DMS 273 (cell line): ENCODE measurements around the gene NELL1.
"Not testable (repeated sequence)": the region's sequence is repeated elsewhere in the genome, so short reads cannot be mapped to it uniquely, and the experiment has no call there.

ENCODE experiments used
- DNase-seq: peaks from one replicate; lab custom pipeline; 2025; ENCODE audit not compliant: unreplicated experiment; lab: John Stamatoyannopoulos, UW

NELL1 gene

GRCh38 chr11:20762116-20762844, 92.9 kb downstream of the NELL1 start:
- DNase-seq: no peak

DNA sequence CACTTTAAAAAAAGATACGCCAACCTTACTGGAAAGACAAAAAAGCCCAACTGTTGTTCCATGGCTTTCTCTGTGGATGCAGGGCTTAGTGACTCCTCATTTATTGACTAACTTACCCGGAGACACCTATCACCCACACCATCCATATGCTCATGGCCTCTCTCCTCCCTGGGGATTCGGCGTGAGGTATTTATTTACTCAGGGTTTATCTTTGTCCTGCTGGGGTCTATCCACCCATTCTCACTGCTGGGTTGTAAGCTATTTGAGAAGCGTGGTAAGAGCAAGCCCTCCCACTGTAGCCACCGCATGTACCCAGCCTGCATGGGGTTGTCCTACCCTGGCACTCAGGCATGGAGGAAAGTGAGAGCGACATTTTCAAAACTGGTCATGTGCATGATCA, 93.6 kb downstream of the NELL1 start:
- DNase-seq: no peak

- no peak for DNase-seq
These were observed 101.1 kb downstream of the NELL1 start for GRCh38 chr11:20770414-20770946.

GRCh38 chr11:20771026-20771425, 101.6 kb downstream of the NELL1 start:
- no peak for DNase-seq

GRCh38 chr11:20771681-20772080, 102.3 kb downstream of the NELL1 start:
- DNase-seq: no peak

DNA sequence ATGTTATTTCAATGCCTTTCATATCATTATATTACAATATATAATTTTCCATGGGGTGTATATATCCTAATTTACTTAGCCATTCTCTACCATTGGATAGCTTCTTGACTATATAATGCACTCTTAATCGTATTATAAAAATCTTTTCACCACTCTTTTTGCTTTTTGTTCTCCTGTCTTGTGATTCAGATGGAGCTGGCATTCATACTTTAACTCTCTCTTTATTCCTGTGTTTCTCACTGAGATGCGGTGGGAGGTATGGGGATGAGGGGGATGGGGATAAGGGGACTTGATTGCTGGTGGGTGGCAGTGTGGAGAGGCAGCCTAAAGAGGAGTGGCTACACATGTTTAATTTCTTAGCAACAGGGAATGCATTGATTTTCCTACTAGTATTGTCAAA, 105.9 kb downstream of the NELL1 start:
- DNase-seq: no peak

- DNase-seq: no peak
These were observed 113.4 kb downstream of the NELL1 start for GRCh38 chr11:20782775-20783174.

GRCh38 chr11:20783220-20783619, 113.8 kb downstream of the NELL1 start:
- DNase-seq: no peak

DNA sequence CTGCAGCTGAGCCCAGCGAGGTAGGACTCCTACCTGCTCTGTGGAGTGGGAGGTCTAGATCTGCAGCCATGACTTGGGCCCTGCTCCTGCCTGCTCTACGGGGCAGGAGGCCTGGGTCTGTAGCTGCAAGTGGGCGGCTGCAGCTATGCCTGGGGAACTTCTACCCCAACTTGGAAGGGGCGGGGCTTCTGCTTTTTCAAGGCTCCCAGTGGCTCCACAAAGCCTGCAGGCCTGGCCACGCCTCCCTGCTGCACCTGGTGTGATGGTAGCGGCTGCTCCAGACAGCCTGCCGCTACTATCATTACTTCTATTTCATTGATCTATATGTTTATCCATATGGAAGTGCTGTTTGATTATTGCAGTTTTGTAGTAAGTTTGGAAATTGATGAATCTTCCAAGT, 121.2 kb downstream of the NELL1 start:
- no peak for DNase-seq

DNA sequence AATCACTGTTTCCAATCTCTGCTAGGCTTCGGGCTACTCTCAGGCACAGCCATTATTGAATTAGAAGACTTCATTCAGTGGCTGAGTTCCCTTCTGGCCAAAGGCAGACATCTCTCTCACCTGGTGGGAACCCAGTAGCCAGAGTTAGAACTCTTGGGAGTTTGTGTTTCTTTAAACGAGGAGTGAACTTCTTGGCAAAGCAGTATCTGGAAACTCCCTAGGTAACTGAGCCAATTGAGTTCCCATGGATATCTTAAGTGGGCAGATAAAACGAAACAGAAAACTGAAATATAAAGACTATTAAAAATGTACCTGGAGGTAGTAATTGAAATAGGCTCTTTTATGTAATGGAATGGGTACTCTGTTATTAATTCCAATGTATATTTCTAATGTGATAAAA, 125.6 kb downstream of the NELL1 start:
- no peak for DNase-seq

DNA sequence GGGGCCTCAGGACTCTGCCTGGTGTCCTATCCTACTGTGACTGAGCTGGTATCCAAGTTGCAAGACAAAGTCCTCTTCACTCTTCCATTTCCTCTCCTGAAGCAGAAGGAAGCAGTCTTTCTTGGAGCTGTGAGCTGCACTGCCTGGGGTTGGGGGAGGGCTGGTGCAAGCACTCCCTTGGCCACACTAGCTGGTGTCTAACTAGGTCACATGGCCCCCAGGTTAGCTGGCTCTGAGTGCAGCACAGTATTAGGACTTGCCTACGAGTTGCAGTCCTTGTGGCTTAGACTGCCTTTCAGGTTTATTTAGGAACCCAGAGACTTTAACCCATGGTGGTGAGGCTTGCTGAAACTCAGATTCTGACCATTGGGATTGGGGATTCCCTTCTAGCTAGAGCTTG, 138.9 kb downstream of the NELL1 start:
- DNase-seq: no peak

GRCh38 chr11:20821046-20821445, 151.7 kb downstream of the NELL1 start:
- no peak for DNase-seq

DNA sequence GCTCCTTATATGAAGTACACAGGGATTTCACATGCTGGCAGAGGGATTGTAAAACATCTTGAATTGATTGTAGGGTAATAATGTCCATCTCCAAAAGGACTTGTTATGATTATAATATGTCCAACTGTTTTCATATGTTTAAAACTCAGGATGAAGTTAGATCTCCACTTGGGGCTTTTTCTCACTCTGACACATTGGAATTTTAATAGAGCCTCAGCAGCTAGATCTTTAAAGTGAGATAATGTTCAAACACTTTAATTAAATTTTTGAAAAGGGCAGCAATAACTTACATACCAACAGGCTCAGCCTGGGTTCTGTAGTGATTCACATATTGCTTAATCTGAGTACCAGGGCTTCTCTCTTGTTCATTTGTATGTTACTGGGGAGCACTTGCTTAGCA, 152.1 kb downstream of the NELL1 start:
- DNase-seq: no peak

DNA sequence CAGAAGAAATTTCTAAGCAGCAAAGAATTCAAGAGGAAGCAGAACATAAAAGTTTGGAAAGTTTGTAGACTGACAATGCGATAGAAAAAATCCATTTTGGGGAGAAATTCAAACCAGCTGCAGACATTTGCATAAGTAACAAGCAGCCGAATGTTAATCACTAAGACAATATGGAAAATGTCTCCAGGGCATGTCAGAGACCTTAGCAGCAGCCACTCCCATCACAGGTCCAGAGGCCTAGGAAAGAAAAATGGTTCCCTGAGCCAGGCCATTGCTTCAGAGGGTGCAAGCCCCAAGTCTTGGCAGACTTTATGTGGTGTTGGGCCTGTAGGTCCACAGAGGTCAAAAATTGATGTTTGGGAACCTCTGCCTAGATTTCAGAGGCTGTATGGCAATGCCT, 155.4 kb downstream of the NELL1 start:
- no peak for DNase-seq

DNA sequence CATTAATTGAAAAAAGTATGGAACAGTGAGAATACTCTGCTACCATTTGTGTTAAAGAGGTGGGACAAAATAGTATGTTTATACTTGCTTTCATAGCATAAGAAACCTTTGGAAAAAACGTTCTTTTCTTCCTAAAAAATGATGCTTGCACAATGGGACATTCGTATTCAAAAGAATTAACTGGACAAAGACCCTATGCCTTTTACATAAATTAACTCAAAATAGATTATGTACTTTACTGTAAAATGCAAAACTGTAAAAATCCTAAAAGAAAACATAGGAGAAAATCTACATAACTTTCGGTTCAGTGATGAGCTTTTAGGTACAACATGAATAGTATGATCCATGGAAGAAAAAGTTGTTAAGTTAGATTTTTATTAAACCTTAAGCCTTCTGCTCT, 166.2 kb downstream of the NELL1 start:
- no peak for DNase-seq

GRCh38 chr11:20839231-20839630, 169.8 kb downstream of the NELL1 start:
- no peak for DNase-seq

DNA sequence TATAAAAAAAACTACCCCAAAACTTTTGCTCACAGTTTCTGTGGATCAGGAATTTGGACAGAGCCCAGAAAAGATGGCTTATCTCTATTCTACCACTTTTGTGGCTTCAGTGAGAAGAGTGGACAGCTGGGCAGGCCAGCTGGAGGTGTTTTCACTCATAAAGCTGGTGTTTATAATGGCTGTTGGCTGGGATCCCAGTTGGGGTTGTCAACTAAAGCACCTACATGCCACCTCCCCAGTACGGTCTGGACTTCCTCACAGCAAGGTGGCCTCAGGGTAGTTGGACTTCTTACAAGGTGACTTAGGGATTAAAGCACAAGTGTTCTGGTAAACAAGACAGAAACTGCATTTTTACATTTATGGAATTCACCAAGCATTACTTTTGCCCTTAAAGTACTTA, 171.0 kb downstream of the NELL1 start:
- DNase-seq: peak; percentile 94

- DNase-seq: no peak
These were observed 174.8 kb downstream of the NELL1 start for GRCh38 chr11:20844216-20844615.

DNA sequence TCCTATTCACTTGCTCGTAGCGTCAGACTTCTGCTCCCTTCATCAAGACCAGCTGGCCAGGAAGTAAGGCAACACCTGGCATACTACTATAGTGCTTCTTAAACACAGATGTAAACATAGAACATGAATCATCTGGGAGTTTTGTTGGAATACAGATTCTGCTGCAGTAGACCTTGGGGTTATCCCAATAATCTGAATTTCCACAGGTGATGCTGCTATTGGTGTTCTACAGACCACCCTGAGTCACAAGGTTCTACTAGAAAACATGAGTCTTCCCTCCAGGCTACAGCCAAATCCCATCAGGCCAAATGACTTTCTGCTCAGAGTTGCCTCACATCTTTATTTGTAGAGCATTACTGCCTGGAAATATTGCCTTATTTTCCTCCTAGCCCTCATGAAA, 175.2 kb downstream of the NELL1 start:
- DNase-seq: peak; percentile 73

DNA sequence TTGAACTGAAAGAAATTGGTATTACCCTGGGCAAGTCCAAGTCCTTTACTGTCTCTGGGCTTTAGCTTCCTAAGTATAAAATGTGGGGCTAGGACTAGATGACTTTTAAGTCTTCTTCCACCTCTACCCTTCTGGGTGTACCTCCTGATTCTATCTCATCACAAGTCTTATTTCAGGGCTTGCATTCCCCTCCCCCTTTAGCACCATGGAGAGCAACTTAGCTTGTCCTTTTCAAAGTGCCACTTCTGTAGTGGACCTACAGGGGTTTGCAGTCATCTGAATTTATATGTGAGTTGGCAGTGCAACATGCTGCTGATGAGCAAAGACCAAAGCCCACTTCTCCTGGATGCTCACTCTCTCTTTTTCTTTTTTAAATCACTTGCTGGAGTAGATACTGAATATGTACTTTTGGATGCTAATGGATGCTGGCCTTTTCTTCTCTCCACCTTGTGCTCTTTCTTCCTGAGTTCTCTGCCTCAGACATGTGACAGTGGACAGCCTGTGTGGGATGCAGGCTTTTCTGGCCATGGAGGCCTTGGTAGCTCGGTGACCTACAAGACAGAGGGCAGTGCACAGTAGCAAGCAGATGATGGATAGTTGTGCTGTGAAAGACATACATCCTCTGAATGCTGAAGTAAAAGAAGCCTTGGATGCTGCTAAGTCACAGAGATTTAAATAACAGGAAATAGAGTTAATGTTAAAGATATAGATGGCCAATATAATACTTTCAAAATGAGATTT, 185.0 kb downstream of the NELL1 start:
- DNase-seq: peak; percentile 4

GRCh38 chr11:20861322-20861721, 191.9 kb downstream of the NELL1 start:
- no peak for DNase-seq

DNA sequence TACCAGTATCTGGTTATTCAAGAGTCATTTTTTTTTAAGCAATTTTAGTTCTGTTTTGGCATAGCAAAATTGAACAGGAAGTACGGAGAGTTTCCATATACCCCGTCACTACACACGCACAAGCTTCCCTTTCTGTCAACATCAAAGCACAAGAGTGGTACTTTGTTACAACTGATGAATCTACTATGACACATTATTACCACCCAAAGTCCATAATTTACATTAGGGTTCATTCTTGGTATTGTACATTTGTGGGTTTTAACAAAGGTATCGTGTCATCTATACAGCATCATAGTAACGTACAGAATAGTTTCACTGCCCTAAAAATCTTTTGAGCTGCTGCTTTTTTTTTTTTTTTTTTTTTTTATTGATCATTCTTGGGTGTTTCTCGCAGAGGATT, 192.9 kb downstream of the NELL1 start:
- DNase-seq: not testable (repeated sequence)
